OCI-LY3 (cell line): ENCODE measurements around the gene EIF4G3.

Source experiments
- CTCF ChIP-seq: fragments of 200-600, 300-600 bp; sonication (generic); IDR thresholded peaks from 2 replicates; pipeline ENCODE4 v1.5.1; 2014; ENCODE audit warnings: antibody characterized with exemption, low read length, low read depth
- EZH2phosphoT487 ChIP-seq: fragments of 200-600 bp; shearing (Covaris generic); IDR thresholded peaks from 2 replicates; pipeline ENCODE4 v1.6.1; 2018; ENCODE audit warnings: antibody characterized with exemption, mixed run types, low read depth

DNA sequence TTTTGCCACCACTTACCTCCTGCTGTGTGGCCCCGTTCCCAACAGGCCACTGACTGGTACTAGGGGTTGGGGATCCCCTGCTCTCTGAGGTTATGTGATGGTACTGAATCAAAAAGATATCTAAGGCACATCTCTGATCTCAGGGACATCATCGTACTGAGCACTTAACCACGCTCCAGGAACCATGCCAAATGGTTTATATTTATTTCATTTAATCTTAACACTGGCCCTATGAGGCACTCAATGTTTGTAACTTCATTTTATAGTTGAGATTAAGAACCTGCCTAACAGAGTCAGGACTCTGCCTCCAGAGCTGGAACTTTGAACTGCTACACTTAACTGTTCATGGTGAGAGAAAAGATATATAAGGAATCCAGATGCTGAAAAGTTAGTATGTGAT lies 291.6 kb downstream of the EIF4G3 start:
- no peak for TF ChIP-seq CTCF
- no peak for TF ChIP-seq EZH2phosphoT487
